Measurements from ENCODE around the gene DNAH17. TPM values are rescaled to one million over a fixed set of nuclear protein-coding genes. Genes with fewer than 3 reads are reported as not detected.

The DNAH17 gene
- total RNA-seq, 1 donor from 2014 or later = 0.25 TPM

DNA sequence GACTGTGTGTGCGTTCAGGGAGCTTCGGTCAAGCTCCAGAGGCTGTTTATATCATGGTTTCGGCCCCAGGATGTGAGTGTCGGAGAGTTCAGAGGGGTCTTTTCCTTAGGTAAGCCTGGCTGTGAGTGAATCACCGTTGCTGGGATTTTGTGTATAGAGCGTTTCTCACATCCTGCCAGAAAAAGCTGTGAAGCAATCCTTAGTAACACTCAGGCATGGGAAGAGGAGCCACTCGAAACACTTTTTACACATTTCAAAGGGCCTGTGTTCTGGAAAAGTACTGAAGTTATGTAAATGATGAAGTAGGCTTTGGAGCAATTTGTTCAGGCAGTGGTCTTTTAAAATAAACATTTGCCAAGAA, 198.1 kb downstream of the DNAH17 start:
- H3K27me3 ChIP-seq (ENCODE audit: control insufficient read depth, insufficient read depth, low read length) = no peaks in the 10 kb centered on the region
- TF ChIP-seq, protein P1, sequence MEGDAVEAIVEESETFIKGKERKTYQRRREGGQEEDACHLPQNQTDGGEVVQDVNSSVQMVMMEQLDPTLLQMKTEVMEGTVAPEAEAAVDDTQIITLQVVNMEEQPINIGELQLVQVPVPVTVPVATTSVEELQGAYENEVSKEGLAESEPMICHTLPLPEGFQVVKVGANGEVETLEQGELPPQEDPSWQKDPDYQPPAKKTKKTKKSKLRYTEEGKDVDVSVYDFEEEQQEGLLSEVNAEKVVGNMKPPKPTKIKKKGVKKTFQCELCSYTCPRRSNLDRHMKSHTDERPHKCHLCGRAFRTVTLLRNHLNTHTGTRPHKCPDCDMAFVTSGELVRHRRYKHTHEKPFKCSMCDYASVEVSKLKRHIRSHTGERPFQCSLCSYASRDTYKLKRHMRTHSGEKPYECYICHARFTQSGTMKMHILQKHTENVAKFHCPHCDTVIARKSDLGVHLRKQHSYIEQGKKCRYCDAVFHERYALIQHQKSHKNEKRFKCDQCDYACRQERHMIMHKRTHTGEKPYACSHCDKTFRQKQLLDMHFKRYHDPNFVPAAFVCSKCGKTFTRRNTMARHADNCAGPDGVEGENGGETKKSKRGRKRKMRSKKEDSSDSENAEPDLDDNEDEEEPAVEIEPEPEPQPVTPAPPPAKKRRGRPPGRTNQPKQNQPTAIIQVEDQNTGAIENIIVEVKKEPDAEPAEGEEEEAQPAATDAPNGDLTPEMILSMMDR (IDR thresholded peaks at IDR 0.05; ENCODE audit: insufficient read depth, low read length, poor library complexity, severe bottlenecking) = no peak
- H3K4me3 ChIP-seq (ENCODE audit: low read depth, low read length) = peak overlapping the region; percentile 69
- H3K36me3 ChIP-seq (ENCODE audit: control insufficient read depth, insufficient read depth, low read length) = no peaks in the 10 kb centered on the region
- no peak for DNase-seq (ENCODE audit: low read depth)

GRCh38 chr17:78378225-78379130, 198.7 kb downstream of the DNAH17 start, which contains the start of gene PGS1:
Gene PGS1 (plus strand): TSS chr17:78378649. CDS start chr17:78378666, 17 bp downstream.
- Histone ChIP-seq H3K36me3 (ENCODE audit: control insufficient read depth, insufficient read depth, low read length) (no peaks in the 10 kb centered on the region), H3K4me3 (ENCODE audit: low read depth, low read length) (peak within 1 kb of the TSS; percentile 69), H3K27me3 (ENCODE audit: control insufficient read depth, insufficient read depth, low read length) (no peaks in the 10 kb centered on the region)
- no peak for DNase-seq (ENCODE audit: low read depth)
- TF ChIP-seq, protein P1 (IDR thresholded peaks at IDR 0.05; ENCODE audit: insufficient read depth, low read length, poor library complexity, severe bottlenecking) = no peak

GRCh38 chr17:78377858-78378224, 199.4 kb downstream of the DNAH17 start:
- no peaks in the 10 kb centered on the region for H3K36me3 ChIP-seq (ENCODE audit: control insufficient read depth, insufficient read depth, low read length)
- H3K4me3 ChIP-seq (ENCODE audit: low read depth, low read length) = peak overlapping the region; percentile 69
- no peaks in the 10 kb centered on the region for H3K27me3 ChIP-seq (ENCODE audit: control insufficient read depth, insufficient read depth, low read length)
- no peak for DNase-seq (ENCODE audit: low read depth)
- TF ChIP-seq, protein P1 (IDR thresholded peaks at IDR 0.05; ENCODE audit: insufficient read depth, low read length, poor library complexity, severe bottlenecking) = no peak

- TF ChIP-seq, protein P1 (IDR thresholded peaks at IDR 0.05; ENCODE audit: insufficient read depth, low read length, poor library complexity, severe bottlenecking) = no peak
- no peaks in the 10 kb centered on the region for H3K36me3 ChIP-seq (ENCODE audit: control insufficient read depth, insufficient read depth, low read length)
- no peak overlapping the region for H3K4me3 ChIP-seq (ENCODE audit: low read depth, low read length)
- DNase-seq (ENCODE audit: low read depth) = no peak
- H3K27me3 ChIP-seq (ENCODE audit: control insufficient read depth, insufficient read depth, low read length) = no peaks in the 10 kb centered on the region
Measured at GRCh38 chr17:78376161-78376560, 201.0 kb downstream of the DNAH17 start.

GRCh38 chr17:78375401-78376151, 201.6 kb downstream of the DNAH17 start:
- no peak for DNase-seq (ENCODE audit: low read depth)
- H3K4me3 ChIP-seq (ENCODE audit: low read depth, low read length) = no peak overlapping the region

More at GRCh38 chr17:78375401-78376151, 201.6 kb downstream of the DNAH17 start:
- H3K36me3 ChIP-seq (ENCODE audit: control insufficient read depth, insufficient read depth, low read length) = no peaks in the 10 kb centered on the region
- no peaks in the 10 kb centered on the region for H3K27me3 ChIP-seq (ENCODE audit: control insufficient read depth, insufficient read depth, low read length)
- TF ChIP-seq, protein P1 (IDR thresholded peaks at IDR 0.05; ENCODE audit: insufficient read depth, low read length, poor library complexity, severe bottlenecking) = no peak
